Mucosa of rectum (tissue), 2 donors: ENCODE data around the gene PASK.

Experiments
- H3K27ac ChIP-seq, 2 donors: one replicate each; pipeline ENCODE4 v1.7.0; 2013; ENCODE audit warnings: inconsistent platforms in 2 of 2, low read depth in 2 of 2, low read length in 2 of 2
- H3K27me3 ChIP-seq, 2 donors: one replicate each; pipeline ENCODE4 v1.7.0; 2013; ENCODE audit warnings: low read length in 2 of 2; ENCODE audit not compliant: control insufficient read depth in 2 of 2, insufficient read depth in 2 of 2
- H3K36me3 ChIP-seq, 2 donors: one replicate each; pipeline ENCODE4 v1.7.0; 2013; ENCODE audit warnings: low read length in 2 of 2; ENCODE audit not compliant: control insufficient read depth in 2 of 2, insufficient read depth in 2 of 2
- H3K4me1 ChIP-seq, 2 donors: one replicate each; pipeline ENCODE4 v1.7.0; 2013; ENCODE audit warnings: low read length in 2 of 2, mild to moderate bottlenecking in 1 of 2; ENCODE audit not compliant: control insufficient read depth in 2 of 2, insufficient read depth in 2 of 2
- H3K4me3 ChIP-seq, 2 donors: one replicate each; pipeline ENCODE4 v1.7.0; 2013; ENCODE audit warnings: low read length in 2 of 2
- H3K9ac ChIP-seq, 2 donors: one replicate each; pipeline ENCODE4 v1.7.0; 2013; ENCODE audit warnings: low read length in 2 of 2, low read depth in 1 of 2, mild to moderate bottlenecking in 1 of 2
- H3K9me3 ChIP-seq, 2 donors: one replicate each; pipeline ENCODE4 v1.7.0; 2013; ENCODE audit warnings: low read length in 2 of 2; ENCODE audit not compliant: control insufficient read depth in 2 of 2
- donor health status: healthy.
- donor health status: Normal muscosa, but diverticular disease.

The PASK gene

GRCh38 chr2:241068136-241068941, 80.9 kb downstream of the PASK start:
- Histone ChIP-seq H3K36me3 (peaks cover 0 to 3% of the 10 kb centered on the region in 2 donors), H3K9ac (no peak overlapping the region), H3K27ac (no peak overlapping the region)

DNA sequence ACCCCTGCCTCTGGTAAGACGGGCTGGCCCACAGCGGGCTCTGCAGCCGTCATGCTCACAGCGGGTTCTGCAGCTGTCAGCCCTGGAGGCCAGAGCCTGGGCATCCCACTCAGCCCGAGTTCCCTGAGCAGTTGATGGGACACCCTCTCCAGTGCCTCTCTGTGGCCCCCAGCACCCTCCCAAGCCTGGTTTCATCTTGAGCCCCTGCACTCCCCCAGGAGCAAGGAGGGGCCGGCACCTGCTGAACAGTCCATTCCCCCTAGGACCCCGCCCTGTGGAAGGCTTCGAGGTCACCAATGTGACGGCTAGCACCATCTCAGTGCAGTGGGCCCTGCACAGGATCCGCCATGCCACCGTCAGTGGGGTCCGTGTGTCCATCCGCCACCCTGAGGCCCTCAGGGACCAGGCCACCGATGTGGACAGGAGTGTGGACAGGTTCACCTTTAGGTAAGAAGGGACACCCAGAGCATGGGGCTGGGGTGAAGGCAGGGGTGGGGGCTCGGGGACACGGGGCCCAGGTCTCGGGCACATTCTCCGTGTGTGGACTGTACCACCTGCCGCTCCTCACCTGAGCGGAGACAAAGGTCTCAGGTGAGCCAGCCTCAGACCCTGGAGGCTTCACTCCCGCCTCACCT, 81.7 kb downstream of the PASK start:
- no peaks in the 10 kb centered on the region for H3K9me3 ChIP-seq
- H3K27me3 ChIP-seq = no peaks in the 10 kb centered on the region
- H3K36me3 ChIP-seq = peaks cover 0 to 3% of the 10 kb centered on the region in 2 donors
- H3K9ac ChIP-seq = no peak overlapping the region
- H3K27ac ChIP-seq = no peak overlapping the region
- H3K4me1 ChIP-seq = peaks cover 0 to 3% of the 10 kb centered on the region in 2 donors
- no peak overlapping the region for H3K4me3 ChIP-seq

More at GRCh38 chr2:241068136-241068941, 80.9 kb downstream of the PASK start:
- Histone ChIP-seq H3K4me1 (peaks cover 0 to 3% of the 10 kb centered on the region in 2 donors), H3K9me3 (no peaks in the 10 kb centered on the region), H3K27me3 (no peaks in the 10 kb centered on the region), H3K4me3 (no peak overlapping the region)

- Histone ChIP-seq H3K4me1 (peaks cover 0 to 3% of the 10 kb centered on the region in 2 donors), H3K27me3 (no peaks in the 10 kb centered on the region), H3K36me3 (peaks cover 0 to 3% of the 10 kb centered on the region in 2 donors), H3K9ac (no peak overlapping the region), H3K9me3 (no peaks in the 10 kb centered on the region), H3K4me3 (no peak overlapping the region), H3K27ac (no peak overlapping the region)
These were observed 82.4 kb downstream of the PASK start for GRCh38 chr2:241066893-241067341.

DNA sequence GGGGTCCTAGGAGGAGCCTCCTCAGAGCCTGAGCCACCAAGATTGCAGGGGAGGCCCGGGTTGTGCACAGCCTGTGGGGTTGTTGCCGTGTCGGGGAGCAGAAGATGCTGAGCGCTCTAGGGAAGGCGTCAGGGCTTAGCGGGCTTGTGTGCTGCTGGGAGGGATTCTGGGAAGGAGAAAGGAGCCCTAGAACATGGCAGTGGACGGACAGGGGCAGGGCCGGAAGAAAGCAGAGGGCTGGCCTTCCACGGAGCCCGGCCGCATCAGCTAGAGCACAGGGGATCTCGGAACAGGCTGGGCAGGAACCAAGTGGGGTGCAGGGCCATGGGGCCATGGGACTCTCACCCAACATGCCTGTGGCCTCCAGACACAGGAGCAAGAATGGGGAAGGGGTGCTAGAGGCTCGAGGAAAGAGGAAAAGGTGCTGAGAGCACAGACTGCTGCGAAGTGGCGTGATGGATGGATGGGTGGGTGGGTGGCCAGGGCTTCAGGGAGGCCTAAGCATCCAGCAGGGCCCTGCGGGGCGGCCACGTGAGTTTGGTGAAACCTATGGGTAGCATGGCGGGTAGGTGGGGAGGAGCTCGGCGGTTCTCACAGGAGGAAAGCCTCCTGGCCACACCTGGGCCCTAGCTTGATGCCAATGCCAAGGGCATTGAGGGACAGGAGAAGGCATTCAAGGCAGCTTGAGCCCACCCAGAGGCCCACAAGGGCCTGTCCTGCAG, 82.9 kb downstream of the PASK start:
- Histone ChIP-seq H3K27me3 (no peaks in the 10 kb centered on the region), H3K4me1 (peaks cover 0 to 3% of the 10 kb centered on the region in 2 donors), H3K9me3 (no peaks in the 10 kb centered on the region), H3K27ac (no peak overlapping the region), H3K4me3 (no peak overlapping the region), H3K36me3 (peaks cover 0 to 3% of the 10 kb centered on the region in 2 donors), H3K9ac (no peak overlapping the region)

- Histone ChIP-seq H3K9me3 (no peaks in the 10 kb centered on the region), H3K27ac (no peak overlapping the region), H3K4me1 (peaks cover 0 to 3% of the 10 kb centered on the region in 2 donors), H3K36me3 (peaks cover 0 to 3% of the 10 kb centered on the region in 2 donors), H3K9ac (no peak overlapping the region), H3K4me3 (no peak overlapping the region), H3K27me3 (no peaks in the 10 kb centered on the region)
These were observed 83.9 kb downstream of the PASK start for GRCh38 chr2:241065355-241065803.

GRCh38 chr2:241064802-241065354, 84.4 kb downstream of the PASK start:
- peaks cover 0 to 3% of the 10 kb centered on the region in 2 donors for H3K36me3 ChIP-seq
- no peak overlapping the region for H3K4me3 ChIP-seq
- H3K9me3 ChIP-seq = no peaks in the 10 kb centered on the region
- H3K27ac ChIP-seq = no peak overlapping the region
- no peaks in the 10 kb centered on the region for H3K27me3 ChIP-seq
- peaks cover 0 to 3% of the 10 kb centered on the region in 2 donors for H3K4me1 ChIP-seq
- H3K9ac ChIP-seq = no peak overlapping the region

DNA sequence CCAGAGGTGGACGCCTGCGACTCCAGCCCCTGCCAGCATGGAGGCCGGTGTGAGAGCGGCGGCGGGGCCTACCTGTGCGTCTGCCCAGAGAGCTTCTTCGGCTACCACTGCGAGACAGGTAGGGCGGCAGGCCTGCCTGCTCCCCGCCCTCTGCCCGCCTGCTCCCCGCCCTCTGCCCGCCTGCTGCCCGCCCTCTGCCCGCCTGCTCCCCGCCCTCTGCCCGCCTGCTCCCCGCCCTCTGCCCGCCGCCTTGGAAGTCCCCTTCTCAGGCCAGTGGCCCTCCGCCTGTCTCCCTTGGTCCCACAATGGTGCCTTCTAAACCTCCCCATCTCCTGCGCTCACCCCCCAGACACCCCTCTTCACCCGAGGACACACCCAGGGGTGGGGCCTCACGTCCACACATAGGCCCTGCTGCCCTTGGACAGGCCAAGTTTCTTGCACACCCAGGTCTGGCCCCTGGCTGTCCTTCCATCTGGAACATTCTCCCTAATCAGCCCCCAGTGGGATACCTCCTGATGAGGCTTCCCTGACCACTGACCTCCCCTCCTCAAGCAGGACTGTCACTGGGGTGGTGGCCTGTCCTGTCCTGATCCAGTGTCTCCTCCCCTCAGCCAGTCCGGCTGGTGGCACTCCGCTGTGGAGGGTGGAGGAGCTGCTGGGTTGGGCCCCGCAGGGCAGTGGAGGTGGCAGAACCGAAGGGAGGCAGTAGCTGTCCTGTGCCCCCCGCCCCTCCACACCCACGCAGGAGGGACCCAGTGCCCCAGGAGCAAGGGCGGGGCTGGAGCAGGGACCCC, 85.1 kb downstream of the PASK start:
- no peaks in the 10 kb centered on the region for H3K36me3 ChIP-seq
- peaks cover 0 to 3% of the 10 kb centered on the region in 2 donors for H3K4me1 ChIP-seq
- H3K27me3 ChIP-seq = no peaks in the 10 kb centered on the region
- no peak overlapping the region for H3K9ac ChIP-seq
- H3K27ac ChIP-seq = no peak overlapping the region
- H3K4me3 ChIP-seq = peak overlapping the region in 1 of 2 donors; percentile 22
- H3K9me3 ChIP-seq = no peaks in the 10 kb centered on the region

DNA sequence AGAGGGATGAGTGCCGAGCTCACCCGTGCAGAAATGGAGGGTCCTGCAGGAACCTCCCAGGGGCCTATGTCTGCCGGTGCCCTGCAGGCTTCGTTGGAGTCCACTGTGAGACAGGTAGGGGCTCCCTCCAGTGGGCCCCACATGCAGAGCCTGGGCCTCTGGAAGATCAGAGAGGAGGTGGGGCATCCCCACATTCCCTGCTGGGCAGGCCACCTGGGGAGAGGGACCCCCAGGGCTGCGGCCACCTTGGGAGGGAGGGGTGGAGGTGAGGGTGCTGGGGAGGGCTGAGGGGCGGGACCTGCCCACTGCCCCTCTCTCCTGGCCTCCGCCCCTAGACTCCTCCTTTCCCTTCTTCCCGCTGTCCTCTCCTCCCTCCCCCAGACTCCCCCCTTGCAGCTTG, 85.7 kb downstream of the PASK start:
- Histone ChIP-seq H3K9me3 (no peaks in the 10 kb centered on the region), H3K36me3 (no peaks in the 10 kb centered on the region), H3K9ac (no peak overlapping the region), H3K27me3 (no peaks in the 10 kb centered on the region), H3K4me1 (peaks cover 0 to 3% of the 10 kb centered on the region in 2 donors), H3K27ac (no peak overlapping the region), H3K4me3 (no peak overlapping the region)

- Histone ChIP-seq H3K9ac (no peak overlapping the region), H3K36me3 (no peaks in the 10 kb centered on the region), H3K4me1 (peaks cover 0 to 3% of the 10 kb centered on the region in 2 donors), H3K27ac (no peak overlapping the region), H3K27me3 (no peaks in the 10 kb centered on the region), H3K9me3 (no peaks in the 10 kb centered on the region), H3K4me3 (no peak overlapping the region)
These were observed 86.2 kb downstream of the PASK start for GRCh38 chr2:241063093-241063551.
